HT-29 (cell line): ENCODE measurements around the gene SCD5. TPM values are rescaled to one million over a fixed set of nuclear protein-coding genes. Genes with fewer than 3 reads are reported as not detected.

ENCODE experiments used
- DNase-seq: peaks from one replicate; pipeline ENCODE4 v3.0.0-alpha.2; 2015; ENCODE audit warnings: low spot score
- total RNA-seq: library from RNA; depleted of rRNA; stranded (reverse); fragments of >200 nt; shearing (Covaris generic); gene quantifications from 2 replicates; pipeline ENCODE4 v1.2.3, GENCODE V29; 2014

Gene SCD5
- total RNA-seq, 1 experiment from 2014 or later: 0.13 TPM

DNA sequence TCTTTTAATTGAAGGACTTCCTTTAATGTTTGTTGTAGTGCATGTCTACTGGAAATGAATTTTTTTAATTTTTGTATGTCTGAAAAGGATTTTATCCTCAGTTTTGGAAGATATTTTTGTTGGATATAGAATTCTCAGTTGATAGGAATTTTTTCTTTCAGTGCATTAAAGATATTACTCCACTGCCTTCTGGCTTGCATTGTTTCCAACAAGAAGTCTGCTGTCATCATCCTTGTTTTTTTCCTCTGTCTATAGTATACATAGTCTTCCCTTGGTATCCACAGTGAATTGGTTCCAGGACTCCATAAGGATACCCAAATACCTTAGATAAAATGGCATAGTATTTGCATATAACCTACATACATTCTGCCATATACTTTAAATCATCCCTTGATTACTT, 33.5 kb downstream of the SCD5 start:
- DNase-seq: no peak

DNA sequence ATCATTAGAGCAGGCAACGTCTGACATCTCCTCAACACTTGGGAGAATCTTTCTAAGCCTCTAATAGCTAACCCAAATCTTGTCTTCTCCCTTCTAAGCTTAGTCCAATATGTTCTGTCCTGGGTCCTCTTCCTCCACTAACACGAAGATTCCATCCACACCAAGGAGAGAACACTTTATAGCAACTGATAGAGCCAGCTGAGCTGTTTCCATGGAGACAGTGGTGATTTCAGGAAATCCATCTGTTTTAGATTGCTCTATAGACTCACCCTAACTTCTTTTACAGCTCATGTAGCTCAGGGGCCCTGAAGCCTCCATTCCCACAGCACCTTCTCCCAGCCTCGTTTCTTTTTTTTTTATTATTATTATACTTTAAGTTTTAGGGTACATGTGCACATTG, 37.4 kb downstream of the SCD5 start:
- DNase-seq: no peak

DNA sequence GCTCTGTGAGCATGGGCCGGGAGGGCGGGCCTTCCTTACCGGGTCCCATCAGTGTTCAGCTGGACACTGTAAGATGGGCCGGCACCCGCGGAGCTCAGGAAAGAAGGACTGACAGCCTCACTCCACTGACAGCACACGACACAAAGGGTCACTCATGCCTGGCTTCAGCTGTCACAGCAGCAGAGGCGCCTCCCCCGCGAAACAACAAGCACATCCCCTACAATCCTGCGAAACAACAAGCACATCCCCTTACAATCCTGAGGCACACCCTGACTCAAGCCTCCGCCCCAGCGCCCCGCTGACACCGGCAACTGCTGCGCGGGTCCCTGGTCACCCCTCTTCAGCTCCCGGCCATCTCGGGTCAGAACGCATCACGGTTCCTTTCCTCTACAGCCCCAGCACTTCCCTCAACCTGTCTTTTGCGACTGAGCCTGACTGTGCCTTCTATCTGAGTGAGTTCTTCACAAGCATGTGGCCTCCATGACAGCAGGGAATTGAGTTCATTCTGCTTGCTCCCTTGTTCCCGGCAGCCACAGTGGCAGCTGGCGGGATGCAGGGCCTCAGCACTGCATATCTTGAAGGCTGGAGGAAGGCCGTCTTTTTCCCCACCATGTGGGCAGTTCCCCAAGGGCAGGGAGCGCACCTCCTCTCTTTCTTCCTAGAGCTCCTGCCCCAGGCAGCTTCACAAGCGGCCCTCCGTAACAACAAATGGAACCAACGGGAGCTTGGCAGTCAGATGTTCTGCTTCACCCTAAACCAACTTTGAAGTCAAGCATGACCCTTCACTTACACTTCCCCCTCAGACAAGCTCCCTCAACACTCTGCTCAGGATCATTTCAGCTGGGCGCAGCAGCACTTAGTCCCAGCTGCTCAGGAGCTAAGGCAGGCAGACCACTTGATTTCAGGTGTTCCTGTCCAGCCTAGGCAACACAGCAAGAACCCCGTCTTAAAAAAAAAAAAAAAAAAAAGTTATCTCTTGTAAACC, 39.6 kb downstream of the SCD5 start:
- DNase-seq: no peak

DNA sequence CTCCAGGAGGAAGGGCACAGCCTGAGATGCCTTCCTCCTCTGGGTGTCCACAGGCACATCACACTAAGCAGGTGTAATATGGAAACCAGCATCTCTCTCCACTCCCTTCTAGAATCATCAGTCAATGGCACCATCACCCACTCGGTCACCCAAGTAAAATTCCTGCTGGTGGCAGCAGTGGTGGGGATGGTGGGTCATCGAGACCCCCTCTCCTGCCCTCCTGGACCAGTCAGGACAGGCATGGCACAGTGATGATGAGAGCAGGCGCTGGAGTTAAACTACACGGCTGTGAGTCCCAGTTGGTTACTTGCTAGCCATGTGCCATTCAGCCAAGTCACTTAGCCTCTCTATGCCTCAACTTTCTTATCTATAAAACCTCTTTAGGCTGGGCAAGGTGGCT, 42.5 kb downstream of the SCD5 start:
- DNase-seq: no peak

DNA sequence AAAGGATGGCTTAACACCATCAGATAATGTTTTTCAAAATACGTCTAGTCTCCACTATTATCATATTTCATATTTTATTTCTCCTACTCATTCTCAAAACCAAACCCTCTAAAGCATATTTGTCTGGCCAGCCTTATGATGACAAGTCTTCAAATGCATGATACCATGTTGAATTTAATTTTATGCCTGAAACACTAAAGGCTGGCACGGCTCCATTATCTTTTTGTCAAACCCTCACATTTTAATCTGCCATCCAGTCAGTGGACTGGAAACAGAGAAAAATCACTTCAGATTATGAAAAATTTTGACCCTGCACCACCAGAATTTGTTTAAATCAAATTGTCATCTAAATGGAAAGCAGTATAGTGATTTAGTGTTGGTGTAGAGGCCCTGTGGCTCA, 42.9 kb downstream of the SCD5 start:
- no peak for DNase-seq

DNA sequence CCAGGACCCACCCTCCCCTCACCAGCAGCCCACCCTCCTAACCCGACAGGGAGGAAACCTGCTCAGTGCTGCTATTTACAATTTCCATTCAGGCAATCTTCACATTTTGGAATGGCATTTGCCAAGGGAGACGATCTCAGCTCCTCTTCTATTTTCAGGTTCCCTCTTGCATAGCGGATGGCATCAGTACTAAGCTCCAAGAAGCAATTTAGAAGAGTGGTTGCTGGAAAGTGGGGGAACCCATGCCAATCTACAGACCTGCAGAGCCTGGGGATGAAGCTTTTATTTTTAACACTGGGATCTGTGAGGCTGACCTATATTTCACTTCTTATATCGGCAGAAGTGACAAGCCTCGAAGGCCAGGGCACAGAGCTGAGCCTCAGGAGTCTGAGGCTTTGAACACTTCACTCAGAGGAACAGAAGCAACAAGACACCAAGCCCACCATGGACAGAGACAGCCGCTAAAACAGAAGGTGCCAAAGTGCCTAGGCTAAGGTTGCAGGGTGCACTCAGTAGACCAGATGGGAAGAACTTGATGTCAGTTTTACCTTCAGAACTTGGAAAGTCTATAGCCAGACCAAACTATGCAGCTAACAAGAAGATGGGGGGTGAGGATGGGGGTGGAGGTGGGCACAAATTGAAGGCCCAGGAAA, 44.0 kb downstream of the SCD5 start:
- no peak for DNase-seq

DNA sequence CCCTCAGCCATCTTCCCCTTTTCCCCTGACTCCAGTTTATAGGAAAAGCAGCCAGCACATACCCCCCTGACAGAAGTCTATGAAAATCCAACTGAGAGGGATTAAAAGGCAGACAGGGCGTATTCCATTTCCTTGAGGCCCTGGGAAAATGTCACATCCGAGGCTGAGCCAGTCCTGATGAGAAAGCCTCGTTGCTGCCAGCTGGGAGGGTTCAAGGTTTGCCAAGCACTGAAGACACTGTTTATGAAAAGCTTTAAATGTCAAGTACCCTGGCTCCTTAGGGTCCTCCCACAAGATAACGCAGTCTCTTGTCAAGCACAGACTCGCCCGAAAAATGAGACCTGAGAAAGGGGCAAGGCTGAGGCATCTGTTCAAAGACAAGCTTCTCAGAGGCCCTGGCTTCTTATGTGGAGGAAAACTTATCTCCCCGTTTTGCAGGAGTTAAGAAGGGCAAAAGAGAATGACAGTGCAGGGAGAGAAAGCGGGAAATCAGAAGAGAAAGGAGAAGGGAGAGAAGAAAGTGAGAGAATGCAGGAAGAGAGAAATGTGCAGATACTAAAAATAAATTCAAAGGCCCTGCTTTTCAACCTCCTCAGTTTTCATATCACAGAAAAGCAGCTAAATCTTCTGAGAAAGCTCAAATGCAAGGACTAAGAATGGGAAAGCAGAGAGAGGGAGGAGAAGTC, 44.7 kb downstream of the SCD5 start:
- no peak for DNase-seq

DNA sequence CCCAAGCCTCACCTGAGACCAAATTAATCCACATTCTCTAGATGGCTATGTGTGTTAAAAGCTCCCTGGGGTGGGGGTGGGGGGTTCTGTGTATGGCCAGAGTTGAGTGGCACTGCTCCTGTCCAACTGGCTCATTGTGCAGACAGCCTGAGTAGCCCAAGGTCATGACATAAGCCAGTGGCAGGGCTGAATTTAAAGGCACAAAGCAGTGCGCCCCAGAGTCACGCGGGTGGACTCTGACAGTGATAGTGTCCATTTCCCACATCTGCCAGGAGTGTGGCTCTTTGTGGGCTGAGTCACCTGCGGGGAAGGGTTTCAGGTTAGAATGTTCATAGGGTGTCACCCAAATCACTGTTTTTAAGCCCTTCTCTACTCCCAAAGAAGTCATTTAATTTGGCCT, 45.4 kb downstream of the SCD5 start:
- no peak for DNase-seq

DNA sequence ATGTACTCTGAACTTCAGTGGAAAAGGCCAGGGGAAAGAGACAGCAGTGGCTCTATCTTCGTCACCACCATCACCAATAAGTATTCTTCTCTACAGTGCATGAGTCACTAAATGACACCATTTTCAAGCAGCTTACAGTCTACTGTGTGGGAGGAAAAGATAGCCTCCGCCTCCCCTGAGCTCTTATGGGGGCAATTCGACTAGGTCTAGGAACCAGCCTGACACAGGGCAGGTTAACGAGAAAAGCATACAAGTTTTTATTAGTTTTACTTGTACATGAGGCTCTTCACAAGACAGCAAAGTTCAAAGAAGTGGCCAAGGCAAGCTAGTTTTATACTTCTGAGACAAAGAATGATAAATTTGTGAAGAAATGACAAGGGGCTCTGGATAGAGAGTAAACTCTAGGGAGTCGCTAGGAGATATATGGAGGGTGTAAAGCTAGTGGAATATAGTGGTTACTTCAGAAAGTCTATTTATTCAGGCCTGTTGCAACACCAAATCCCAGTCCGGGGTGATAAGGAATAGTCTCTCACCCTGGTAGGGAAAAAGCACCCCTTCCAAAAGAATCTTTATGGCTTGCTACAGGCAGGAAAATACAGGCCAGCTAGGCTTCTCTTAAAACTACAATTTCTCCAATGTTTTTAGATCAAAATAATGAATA, 49.7 kb downstream of the SCD5 start:
- no peak for DNase-seq

DNA sequence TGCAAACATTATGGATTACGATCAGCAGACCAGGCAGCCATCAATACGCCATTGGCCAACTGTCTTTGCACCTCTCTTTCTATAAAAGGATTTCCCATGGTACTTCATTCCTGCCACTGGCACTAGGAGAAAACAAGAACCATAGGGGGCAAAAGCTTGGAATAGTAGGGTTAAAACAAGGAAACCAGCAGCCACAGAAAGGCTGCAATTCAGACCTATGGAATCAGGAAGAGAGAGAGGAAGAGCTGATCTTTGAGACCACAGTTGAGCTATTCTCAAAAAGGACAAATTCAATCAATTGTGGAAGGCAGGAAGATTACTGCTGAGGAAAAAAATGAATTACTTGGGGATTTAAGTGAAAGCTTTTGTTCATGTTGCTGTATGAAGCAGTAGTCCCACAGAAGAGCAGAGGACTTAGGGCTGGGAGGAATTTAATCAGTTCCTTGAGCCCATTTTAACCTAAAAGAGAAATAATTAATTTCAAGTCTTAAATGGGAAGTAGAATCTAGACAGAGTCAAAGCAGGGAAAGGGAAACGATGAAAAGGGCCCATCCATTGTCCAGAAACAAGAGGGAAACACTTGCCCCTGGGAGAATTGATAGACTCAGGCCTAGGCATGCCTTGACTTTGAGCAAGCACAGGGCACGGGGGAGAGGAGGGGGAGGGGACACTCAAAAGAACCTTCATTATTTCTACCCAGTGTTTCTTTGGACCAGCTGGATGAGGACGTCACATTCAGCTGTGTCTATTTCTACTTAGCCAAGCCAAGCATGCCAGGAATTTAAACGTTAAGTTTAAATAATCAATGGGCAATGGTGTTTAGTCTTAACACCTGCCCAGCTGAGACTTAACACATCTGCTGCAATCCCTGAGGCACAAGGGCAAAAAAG, 50.7 kb downstream of the SCD5 start:
- no peak for DNase-seq

DNA sequence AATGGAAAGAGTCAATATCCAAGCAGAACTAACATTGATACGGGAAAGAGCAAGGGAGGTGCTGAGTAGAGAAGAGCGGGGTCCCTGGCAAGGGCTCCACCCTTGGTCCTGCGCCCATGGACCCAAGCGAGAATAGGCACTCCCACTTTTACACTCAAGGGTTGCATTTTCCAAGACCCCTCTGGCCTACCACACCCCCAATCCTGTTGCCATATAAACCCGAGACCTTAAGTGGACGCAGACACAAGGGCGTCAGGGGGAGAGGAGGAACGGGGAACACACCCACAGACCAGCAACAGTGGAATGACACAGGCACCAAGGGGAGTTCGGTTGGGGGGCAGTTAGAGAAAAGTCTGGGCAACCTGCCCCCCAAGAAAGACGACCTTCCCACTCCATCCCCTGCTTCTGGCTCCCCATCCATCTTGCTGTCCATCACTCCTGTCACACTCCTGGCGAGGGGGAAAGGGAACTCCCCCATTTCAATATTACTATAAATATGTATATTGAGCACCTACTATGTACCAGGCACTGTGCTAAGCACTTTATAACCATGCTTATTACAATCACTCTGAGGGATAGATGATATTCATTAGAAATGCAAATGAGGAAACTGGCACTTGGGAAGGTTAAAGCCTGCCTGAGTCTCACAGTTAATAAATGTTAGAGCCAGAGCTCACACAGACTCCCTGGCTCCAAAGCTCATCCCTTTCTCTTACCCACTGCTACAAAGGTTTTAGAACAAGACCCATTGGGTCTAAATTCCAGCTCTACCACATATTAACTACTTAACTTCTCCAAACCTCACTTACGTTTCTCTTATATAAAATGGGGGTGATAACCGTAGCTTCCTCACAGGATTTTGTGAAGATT, 51.7 kb downstream of the SCD5 start:
- no peak for DNase-seq

DNA sequence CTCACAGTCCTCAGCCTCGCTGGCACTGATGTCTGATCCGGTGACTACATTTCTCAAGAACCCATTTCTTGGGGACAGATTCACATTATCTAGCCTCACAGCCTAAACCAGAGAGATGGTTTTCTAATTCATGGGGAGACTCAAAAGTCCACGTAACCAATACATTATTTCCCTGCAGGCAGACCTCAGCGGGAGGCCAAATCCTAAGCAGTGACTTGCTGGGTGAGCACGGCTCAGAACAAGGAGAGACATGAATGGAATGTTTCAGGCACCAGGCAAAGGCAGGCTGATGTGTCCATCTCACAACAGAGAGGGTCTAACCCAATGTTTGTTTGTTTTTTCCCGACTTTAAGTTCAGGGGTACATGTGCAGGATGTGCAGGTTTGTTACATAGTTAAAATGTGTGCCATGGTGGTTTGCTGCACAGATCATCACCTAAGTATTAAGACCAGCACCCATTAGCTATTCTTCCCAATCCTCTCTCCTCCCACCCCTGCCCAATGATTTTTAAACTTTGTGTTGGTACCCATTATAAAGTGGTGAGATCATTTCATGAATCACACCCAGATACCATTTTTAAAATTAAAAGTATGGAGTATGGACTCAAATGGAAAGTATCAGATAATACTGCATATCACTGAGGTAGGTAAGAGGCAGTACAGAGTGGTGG, 53.3 kb downstream of the SCD5 start:
- no peak for DNase-seq

DNA sequence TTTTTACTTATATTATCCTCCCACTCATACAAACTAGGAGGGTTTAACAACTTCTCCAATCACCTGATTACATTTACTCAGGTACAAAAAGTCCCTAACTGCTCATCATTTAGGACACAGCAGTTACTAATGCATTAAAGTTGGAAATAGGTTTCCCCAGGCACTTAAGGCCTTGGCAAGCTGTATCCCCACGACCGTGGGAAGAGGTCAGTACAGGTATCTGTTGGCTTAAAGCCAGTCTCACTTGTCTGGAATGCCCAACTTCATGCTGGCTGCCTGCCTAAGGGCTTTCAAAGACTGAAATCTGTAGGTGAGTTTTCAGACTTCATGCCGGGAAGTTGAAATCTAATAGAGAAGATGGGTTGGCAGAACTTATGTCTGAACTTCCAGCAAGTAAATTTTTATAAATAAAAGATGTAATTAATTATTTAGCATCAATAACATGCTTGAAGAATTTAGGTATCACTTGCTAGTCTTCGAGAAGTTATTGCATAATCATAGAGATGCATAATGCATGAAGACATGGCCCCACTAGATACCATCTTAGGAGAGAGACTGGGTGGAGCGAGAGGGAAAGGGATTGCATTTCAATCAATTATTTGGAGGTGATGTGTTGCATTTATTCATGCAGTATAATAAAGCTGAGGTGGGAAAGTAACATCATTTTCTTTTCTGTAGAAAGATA, 54.2 kb downstream of the SCD5 start:
- DNase-seq: no peak

DNA sequence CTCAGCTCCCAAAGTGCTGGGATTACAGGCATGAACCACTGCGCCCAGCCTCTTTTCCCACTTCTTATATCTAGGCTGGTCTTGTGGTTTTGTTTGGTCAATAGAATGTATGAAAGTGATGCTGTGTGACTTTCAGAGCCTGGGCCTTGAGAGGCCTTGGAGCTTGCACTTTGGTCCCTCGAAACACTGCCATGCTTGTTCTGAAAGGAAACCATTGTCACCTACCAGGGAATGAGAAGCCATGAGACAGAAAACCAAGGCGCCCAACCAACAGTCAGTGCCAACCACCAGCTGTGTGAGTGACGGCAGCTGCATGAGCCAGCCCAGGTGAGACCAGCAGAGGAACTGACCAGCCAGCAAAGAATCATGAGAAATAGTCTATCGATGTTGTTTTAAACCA, 57.4 kb downstream of the SCD5 start:
- DNase-seq: no peak

DNA sequence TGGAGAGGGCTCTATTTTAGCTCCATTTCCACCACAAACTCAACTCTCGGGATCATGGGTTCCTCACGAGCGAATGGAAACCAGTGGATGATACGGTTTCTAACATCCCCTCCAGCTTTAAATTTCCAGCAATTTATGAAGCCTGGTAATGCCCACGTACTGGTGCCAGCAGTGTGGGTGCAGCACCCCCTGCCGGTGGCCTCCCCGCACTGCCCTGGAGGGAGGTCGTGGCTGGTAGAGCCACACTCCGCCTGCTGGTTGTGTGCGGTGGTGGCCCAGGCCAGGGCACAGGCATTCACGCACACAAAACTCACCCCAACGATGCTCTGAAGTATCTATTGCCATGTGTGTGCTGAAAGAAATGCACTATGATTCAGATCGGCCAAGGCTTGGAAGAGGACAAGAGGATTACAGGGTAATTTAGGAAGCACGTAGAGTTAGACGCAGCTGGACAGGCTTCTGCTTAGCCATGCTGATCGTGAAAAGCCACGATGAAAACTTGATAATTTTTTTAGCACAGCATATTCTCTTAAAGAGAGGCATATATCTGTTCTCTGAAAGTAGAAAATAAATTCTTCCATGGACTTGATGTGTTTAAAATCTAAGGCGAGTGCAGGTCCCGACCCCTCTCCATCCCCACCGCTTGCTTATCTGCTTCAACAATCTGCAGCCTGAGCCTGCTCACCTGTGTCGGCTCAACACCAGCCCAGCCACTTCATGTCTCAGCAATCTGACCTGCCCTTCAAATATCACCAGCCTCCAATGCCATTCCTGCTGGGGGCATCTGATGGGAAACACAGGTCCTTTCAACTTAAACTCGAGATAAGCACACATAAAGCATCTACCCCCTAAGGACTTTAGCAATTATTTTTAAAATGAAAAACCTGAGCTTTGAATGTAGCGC, 59.1 kb downstream of the SCD5 start:
- DNase-seq: peak; percentile 82

DNA sequence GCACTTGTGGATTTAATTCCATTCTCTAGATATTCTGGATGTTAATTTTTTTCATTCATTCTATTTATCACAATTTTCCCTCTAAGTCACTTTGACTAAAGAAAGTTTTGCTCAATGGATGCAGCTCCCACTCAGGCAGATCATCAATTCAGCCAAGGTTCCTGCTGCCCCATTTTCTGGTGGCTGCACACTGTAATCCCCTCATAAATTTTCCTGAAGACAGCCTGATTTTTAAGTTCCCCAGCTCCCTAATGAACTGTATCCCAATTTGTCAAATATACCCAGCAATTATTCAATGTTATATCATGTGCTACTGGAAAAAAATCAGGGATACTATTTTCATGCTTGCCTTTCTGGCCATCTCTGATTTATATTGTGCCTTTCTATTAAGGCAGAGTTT, 61.2 kb downstream of the SCD5 start:
- DNase-seq: no peak

DNA sequence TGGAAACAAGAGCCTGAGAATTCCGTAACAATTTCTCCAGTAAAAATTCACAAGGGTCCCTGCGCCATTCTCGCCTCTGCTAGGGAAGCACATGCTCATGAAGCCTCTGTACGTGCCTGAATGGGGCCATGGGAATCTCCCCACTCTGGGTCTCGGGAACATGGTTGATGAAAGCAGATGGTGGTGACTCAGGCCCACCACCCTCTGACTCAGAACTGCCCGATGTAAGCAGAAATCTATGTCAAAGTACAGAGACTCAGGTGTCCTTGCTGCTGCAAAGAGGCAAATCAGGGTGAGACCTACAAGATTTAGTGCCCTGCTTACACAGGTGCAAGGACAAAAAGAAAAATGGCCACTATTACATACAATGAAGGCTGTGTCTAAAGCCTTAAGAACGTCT, 65.0 kb downstream of the SCD5 start:
- DNase-seq: no peak

DNA sequence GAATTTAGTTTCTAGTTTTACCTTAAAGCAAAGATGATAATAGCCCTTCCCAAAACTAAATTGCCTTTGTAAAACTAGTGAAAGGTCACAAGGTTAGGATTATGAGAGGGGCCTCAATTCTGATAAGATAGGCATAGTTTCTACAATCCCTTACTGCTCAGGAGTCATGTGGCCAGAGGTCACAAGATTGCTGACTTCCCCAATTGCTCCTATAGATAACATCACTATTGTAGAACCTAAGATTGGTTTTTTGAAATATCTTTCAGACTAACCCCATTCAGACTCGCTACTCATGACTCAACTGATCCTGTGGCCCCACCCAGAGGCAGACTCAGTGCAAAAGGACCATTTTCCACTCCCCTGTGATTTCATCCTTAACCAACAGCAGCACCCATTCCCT, 70.3 kb downstream of the SCD5 start:
- no peak for DNase-seq
